K562 (cell line): ENCODE data around the gene USP13. TPM values are rescaled to one million over a fixed set of nuclear protein-coding genes. Genes with fewer than 3 reads are reported as not detected.

Experiments
- ATAC-seq: fragments of 200-7000 bp; cut with Tn5 transposase; 3 replicates; pipeline ENCODE4 v1.9.1; 2020; ENCODE audit warnings: moderate library complexity
- BruUV-seq: library from RNA; stranded (reverse); fragments of 400-500 nt; replicated peaks from 2 replicates; lab custom pipeline; 2021; lab: Mats Ljungman, UMichigan
- CTCF ChIA-PET: fragments of 300-600 bp; formaldehyde crosslinking; extraction: SDS; loops from one replicate; lab custom pipeline; 2021; ENCODE audit warnings: low intra/inter-chr PET ratio; lab: Yijun Ruan, JAX
- POLR2A ChIA-PET: fragments of 300-600, 350-650 bp; sonication (Branson Sonifier 250); formaldehyde crosslinking; extraction: SDS; loops from one replicate; lab custom pipeline; 2021; ENCODE audit warnings: antibody characterized with exemption, inconsistent platforms; lab: Yijun Ruan, JAX
- DNase-seq, 4 experiments: peaks; one replicate each; pipeline versions ENCODE4 v3.0.0 to v3.0.0-alpha.2; 2011 to 2018; ENCODE audit warnings: low spot score in 3 of 4, mixed read lengths in 3 of 4; ENCODE audit errors: extremely low read depth in 1 of 4
- FAIRE-seq: peaks from 2 replicates; lab custom pipeline; 2011; peaks lifted over from hg19 to GRCh38; lab: Jason Lieb, UNC
- H2AFZ ChIP-seq: 2 replicates; pipeline ENCODE4 v1.6.0; 2011; ENCODE audit warnings: low read depth, low read length, control low read depth, inconsistent platforms
- H3K27ac ChIP-seq: fragments of 200-600 bp; 3 replicates; pipeline ENCODE4 v1.8.0; 2011; ENCODE audit warnings: low read depth, mild to moderate bottlenecking, control low read depth, inconsistent platforms, low read length, moderate library complexity, mixed read lengths; ENCODE audit errors: extremely low read depth
- H3K27me3 ChIP-seq, 2 experiments: fragments of 300-600 bp in 1 of 2; 2 replicates in 1 of 2; 3 replicates in 1 of 2; pipeline versions ENCODE4 v1.6.0 to v1.8.0; 2011; ENCODE audit warnings: inconsistent platforms in 2 of 2, low read length in 2 of 2, mild to moderate bottlenecking in 1 of 2, mixed read lengths in 1 of 2, moderate library complexity in 1 of 2; ENCODE audit not compliant: control insufficient read depth in 2 of 2, insufficient read depth in 2 of 2
- H3K36me3 ChIP-seq: fragments of 300-600 bp; 3 replicates; pipeline ENCODE4 v1.8.0; 2011; ENCODE audit warnings: mild to moderate bottlenecking, low read length, inconsistent platforms; ENCODE audit not compliant: control insufficient read depth, insufficient read depth
- H3K4me1 ChIP-seq, 2 experiments: fragments of 200-600 bp in 1 of 2; replicated peaks in 1 of 2; 2 replicates in 1 of 2; 3 replicates in 1 of 2; pipeline versions ENCODE4 v1.5.1 to v1.8.0; 2011; ENCODE audit warnings: inconsistent platforms in 2 of 2, low read length in 2 of 2, mild to moderate bottlenecking in 1 of 2, mixed read lengths in 1 of 2, moderate library complexity in 1 of 2; ENCODE audit not compliant: control insufficient read depth in 2 of 2, insufficient read depth in 2 of 2
- H3K4me2 ChIP-seq: 2 replicates; pipeline ENCODE4 v1.6.1; 2011; ENCODE audit warnings: low read length, control low read depth, inconsistent platforms, mixed read lengths; ENCODE audit not compliant: insufficient read depth
- H3K4me3 ChIP-seq: fragments of 200-600 bp; sonication (generic), shearing (Covaris generic); 2 replicates; pipeline ENCODE4 v1.5.1; 2016; ENCODE audit warnings: control low read depth, inconsistent platforms
- H3K79me2 ChIP-seq: fragments of 200-600 bp; 3 replicates; pipeline ENCODE4 v1.8.0; 2011; ENCODE audit warnings: low read length, inconsistent platforms; ENCODE audit not compliant: control insufficient read depth, insufficient read depth
- H3K9ac ChIP-seq, 2 experiments: 2 replicates each; pipeline versions ENCODE4 v1.6.0 to v1.6.1; 2011; ENCODE audit warnings: low read depth in 2 of 2, low read length in 2 of 2, control low read depth in 1 of 2, inconsistent platforms in 1 of 2, mild to moderate bottlenecking in 1 of 2, mixed read lengths in 1 of 2; ENCODE audit not compliant: insufficient read depth in 1 of 2
- H3K9me1 ChIP-seq: one replicate; pipeline ENCODE4 v1.6.0; 2011; ENCODE audit warnings: inconsistent platforms, mild to moderate bottlenecking, low read length, moderate library complexity; ENCODE audit not compliant: control insufficient read depth, insufficient read depth
- H3K9me3 ChIP-seq: replicated peaks from 2 replicates; pipeline ENCODE4 v1.5.1; 2011; ENCODE audit warnings: low read depth, low read length, inconsistent platforms; ENCODE audit not compliant: control insufficient read depth, insufficient read depth
- H4K20me1 ChIP-seq: replicated peaks from 2 replicates; pipeline ENCODE4 v1.6.1; 2011; ENCODE audit warnings: low read length, inconsistent platforms, mixed read lengths; ENCODE audit not compliant: control insufficient read depth, insufficient read depth
- FOXM1 ChIP-seq, 2 experiments: fragments of 450-650 bp in 1 of 2; sonication (generic) in 1 of 2; formaldehyde crosslinking in 1 of 2; IDR thresholded peaks; 2 replicates each; pipeline versions ENCODE4 v1.6.1 to v1.9.0; 2017 to 2022; ENCODE audit warnings: low read depth in 2 of 2, mild to moderate bottlenecking in 2 of 2, missing genetic modification reagents in 1 of 2, moderate library complexity in 1 of 2
- KLF13 ChIP-seq: fragments of 450-650 bp; IDR thresholded peaks from 2 replicates; pipeline ENCODE4 v1.6.1; 2016; ENCODE audit warnings: missing genetic modification characterization, low read depth, mild to moderate bottlenecking, missing compliant biosample characterization, moderate library complexity, borderline replicate concordance
- TEAD2 ChIP-seq: fragments of 450-650 bp; IDR thresholded peaks from 2 replicates; pipeline ENCODE4 v1.6.1; 2016; ENCODE audit warnings: missing genetic modification characterization, control low read depth, missing compliant biosample characterization
- TFE3 ChIP-seq: fragments of 450-650 bp; formaldehyde crosslinking; IDR thresholded peaks from 2 replicates; pipeline ENCODE4 v1.4.0; 2020; ENCODE audit warnings: mild to moderate bottlenecking, mixed read lengths
- WGBS: fragments of 100-300 bp; shearing (Covaris generic); methylation state at CpG from one replicate; pipeline ENCODE4 v1.1.6; 2016; ENCODE audit warnings: low coverage, mixed read lengths; ENCODE audit not compliant: insufficient coverage; ENCODE audit errors: missing lambda C conversion rate; 5-methylcytosine and 5-hydroxymethylcytosine counted together
- in situ Hi-C: fragments of 300-500 bp; cut with MboI; formaldehyde crosslinking; loops from 4 replicates; pipeline ENCODE4 v1.15.0; 2018; ENCODE audit warnings: inconsistent platforms, mixed read lengths
- intact Hi-C: fragments of 100-400 bp; cut with micrococcal nuclease; formaldehyde crosslinking; loops from 2 replicates; pipeline ENCODE4 v1.14.2; 2022
- polyA plus RNA-seq, 8 experiments: library from polyadenylated mRNA; depleted of rRNA in 4 of 8; stranded (reverse) in 5 of 8; unstranded in 3 of 8; fragments of >200 nt; fragmentation: Nextera tagmentation in 2 of 8; fragmentation: Illumina TruSeq in 1 of 8; extraction: Ambion mirVana in 2 of 8; extraction: Trizol in 1 of 8; gene quantifications; 2 replicates each; pipeline versions ENCODE4 v1.2.1 to v1.2.3, GENCODE V29; 2011 to 2014; ENCODE audit warnings: inconsistent platforms in 1 of 8, missing spikeins in 1 of 8
- total RNA-seq, 7 experiments: library from RNA; depleted of rRNA in 6 of 7; stranded (reverse); fragments of >200 nt in 6 of 7; fragmentation: Illumina TruSeq in 2 of 7; extraction: Trizol in 2 of 7; gene quantifications; 2 replicates each; pipeline versions ENCODE4 v1.2.1 to v1.2.3, GENCODE V29; 2011 to 2021; ENCODE audit warnings: low replicate concordance in 1 of 7

The USP13 gene
- total and polyA plus RNA-seq, 9 of the 15 experiments (the other 6 are each of a cell fraction or from before 2014, with no cell fraction given): 0.11 to 2.3 (median 0.51) TPM

- Histone ChIP-seq H3K36me3 (no peaks in the 10 kb centered on the region), H3K9me1 (no peaks in the 10 kb centered on the region), H4K20me1 (no peaks in the 10 kb centered on the region), H3K27ac (no peak overlapping the region), H3K79me2 (no peaks in the 10 kb centered on the region), H3K9ac (no peak overlapping the region), H2AFZ (no peak overlapping the region), H3K27me3 (peaks cover 28 to 31% of the 10 kb centered on the region in 2 experiments; a peak in 3 of 5 replicates), H3K9me3 (no peaks in the 10 kb centered on the region), H3K4me1 (no peaks in the 10 kb centered on the region), H3K4me3 (no peak overlapping the region), H3K4me2 (no peak overlapping the region)
- in situ Hi-C loops (no loop called here), intact Hi-C loops (no loop called here)
- FAIRE-seq: no peak
- no TSS peak for BruUV-seq
- POLR2A ChIA-PET: interaction anchor here (0.6 kb wide), 1 partner anchor 43 kb away, joined by 3 read pairs; no protein-coding TSS in a partner anchor
- CTCF ChIA-PET: no interaction called here
- DNase-seq: no peak
- TF ChIP-seq FOXM1 (IDR thresholded peaks at IDR 0.05; ENCODE audit: low read depth) (no peak), FOXM1 (CRISPR knock-in tag; IDR thresholded peaks at IDR 0.05; ENCODE audit: low read depth) (no peak), TEAD2 (tag) (no peak), KLF13 (tag) (no peak), TFE3 (CRISPR knock-in tag) (no peak)
- WGBS: 7% methylated on average over 3 of the region's 3 CpGs
- no peak for ATAC-seq
Observed at GRCh38 chr3:179660872-179661271, 8.0 kb downstream of the USP13 start.
